HG02763 (cell line): ENCODE data around the gene ELAC2.

ENCODE experiments used
- ATAC-seq: cut with Tn5 transposase; IDR thresholded peaks from one replicate; pipeline ENCODE4 v1.9.1; 2021; ENCODE audit warnings: mild to moderate bottlenecking, moderate library complexity; ENCODE audit not compliant: unreplicated experiment

ELAC2 gene

GRCh38 chr17:13017655-13018459 is at the start of gene ELAC2:
ELAC2 (minus strand) TSS chr17:13018027; CDS start chr17:13017947, 80 bp downstream.
- ATAC-seq = peak; percentile 98

GRCh38 chr17:13065032-13065431 is 47.2 kb upstream of the ELAC2 start:
- ATAC-seq = no peak

DNA sequence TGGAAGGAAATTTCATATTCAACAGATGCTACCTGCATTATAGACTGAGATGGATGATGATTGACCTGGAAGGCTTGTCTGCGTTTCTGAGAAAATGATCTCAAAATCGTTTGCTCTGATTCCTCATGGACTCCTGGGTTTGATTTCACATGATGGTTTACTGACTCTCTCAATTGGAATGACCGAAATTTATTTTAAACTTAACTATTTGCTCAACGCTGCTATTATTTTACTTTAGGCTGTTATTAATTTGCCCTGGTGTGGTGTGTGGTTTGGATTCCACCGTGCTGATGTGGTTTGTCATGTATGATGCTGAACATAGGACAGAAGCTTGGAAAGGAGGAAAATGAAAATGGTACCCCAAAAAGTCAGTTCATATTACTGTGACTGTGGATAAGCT is 37.3 kb upstream of the ELAC2 start:
- no peak for ATAC-seq

DNA sequence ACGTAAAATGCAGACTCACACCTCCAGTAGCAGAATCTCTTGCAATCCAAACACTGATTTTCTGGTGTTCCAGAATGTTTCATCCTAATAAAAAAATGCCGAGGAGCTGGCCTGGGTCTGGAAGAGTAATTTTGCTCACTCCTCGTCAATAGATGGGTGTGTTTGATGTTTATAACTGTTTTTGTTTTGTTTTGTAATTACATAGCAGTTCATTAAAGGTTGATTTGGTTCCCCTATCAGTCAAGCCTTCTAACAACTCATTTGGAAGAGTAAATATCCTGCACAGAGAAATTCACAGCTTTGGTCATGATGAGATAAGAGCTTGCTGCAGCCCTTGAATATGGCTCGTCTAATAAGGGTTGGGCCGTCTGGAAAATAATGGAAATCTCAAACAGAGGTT is 36.8 kb upstream of the ELAC2 start:
- no peak for ATAC-seq

- no peak for ATAC-seq
Observed at GRCh38 chr17:13051915-13052314, 34.1 kb upstream of the ELAC2 start.

DNA sequence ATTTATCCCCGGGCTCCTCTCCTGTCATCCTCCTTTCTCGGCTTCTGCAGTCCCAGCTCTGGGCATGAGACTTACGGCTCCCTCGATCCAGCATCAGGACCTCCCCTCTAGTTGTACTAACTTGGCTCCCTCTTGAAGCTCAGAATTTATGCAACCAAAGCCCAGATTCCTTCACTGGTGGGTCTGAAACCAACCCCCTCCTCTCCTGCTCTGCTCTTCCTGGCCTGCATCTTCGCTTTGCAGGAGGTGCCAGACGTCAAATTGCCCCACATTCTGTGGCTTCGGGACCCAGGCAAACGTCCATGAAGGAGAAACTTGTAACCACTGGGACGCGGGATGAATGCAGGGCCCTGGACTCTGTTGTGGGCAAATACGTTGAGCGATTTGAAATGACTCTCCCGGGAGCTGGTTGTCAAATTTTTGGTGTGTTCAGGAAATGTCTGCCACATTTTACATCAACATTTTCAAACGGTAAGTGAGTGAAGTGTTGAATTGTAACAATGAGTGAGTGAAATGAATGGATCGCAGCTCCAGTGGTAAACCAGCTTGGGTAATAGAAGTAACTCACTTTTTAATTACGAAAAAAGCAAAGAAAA is 29.3 kb upstream of the ELAC2 start:
- no peak for ATAC-seq

DNA sequence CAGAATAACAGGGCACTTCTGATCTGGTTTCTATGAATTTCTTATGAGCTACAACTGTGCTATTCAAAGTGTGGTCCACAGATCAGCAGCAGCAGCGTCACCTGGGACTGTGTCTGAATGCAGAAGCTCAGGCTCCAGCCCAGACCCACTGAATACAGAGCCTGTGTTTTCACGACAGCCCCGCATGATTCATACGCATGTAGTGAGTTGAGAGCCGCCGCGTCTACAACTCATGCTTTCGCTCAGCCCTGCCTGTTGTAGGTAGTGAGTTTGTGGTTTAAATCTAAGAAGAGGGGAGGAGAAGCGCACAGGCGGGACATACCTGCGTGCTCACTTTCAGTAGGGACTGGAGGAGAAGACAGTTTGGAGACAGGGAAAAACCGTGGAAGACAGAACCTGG is 28.5 kb upstream of the ELAC2 start:
- ATAC-seq = no peak

DNA sequence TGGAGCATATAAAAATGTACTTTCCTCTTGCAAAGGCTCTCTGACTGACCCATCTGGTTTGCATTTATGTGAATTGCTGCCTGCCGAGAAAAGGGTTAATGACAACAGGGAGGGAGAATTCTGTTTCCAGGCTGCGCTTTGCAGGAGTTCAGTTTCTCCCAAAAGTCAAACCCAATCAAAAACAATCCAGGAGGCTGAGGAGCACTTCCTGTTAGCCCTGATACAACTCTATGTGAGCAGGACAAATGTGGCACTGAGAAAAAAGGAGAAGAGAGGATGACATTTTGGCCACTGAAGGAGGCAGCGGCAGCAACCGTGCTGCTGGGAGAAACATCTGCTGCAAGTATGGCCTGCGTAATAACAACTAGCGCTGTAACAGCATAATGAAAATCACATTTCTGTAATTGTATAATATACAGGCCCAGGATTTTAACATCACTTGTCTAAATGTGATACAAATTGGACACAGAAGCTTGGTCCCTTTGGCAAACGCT is 26.8 kb upstream of the ELAC2 start:
- ATAC-seq = no peak

GRCh38 chr17:13038931-13039665 is 21.3 kb upstream of the ELAC2 start:
- no peak for ATAC-seq

DNA sequence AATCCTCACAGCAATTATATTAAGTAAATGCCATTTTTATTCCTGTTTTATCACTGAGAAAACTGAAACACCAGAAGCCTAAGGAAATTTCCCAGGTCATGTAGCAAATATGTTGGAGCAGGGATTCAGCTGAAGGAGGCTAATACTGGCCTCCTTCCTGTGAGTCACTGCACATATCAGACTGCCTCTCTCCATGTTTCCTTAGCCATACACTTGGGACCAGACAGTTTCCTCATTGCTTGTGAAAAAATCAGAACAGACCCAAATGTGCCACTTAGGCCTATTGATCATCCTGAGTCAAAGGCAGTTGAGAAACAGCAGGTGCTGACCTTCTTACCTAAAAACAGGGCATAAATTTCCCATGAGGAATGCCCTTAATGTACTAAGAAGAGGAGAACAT is 18.9 kb upstream of the ELAC2 start:
- no peak for ATAC-seq

- ATAC-seq = no peak
Observed at GRCh38 chr17:13035420-13035819, 17.6 kb upstream of the ELAC2 start.

GRCh38 chr17:13031718-13032350 is 14.0 kb upstream of the ELAC2 start:
- no peak for ATAC-seq

GRCh38 chr17:13030459-13031300 is 12.9 kb upstream of the ELAC2 start:
- no peak for ATAC-seq

- no peak for ATAC-seq
Observed at GRCh38 chr17:13030056-13030455, 12.2 kb upstream of the ELAC2 start.

DNA sequence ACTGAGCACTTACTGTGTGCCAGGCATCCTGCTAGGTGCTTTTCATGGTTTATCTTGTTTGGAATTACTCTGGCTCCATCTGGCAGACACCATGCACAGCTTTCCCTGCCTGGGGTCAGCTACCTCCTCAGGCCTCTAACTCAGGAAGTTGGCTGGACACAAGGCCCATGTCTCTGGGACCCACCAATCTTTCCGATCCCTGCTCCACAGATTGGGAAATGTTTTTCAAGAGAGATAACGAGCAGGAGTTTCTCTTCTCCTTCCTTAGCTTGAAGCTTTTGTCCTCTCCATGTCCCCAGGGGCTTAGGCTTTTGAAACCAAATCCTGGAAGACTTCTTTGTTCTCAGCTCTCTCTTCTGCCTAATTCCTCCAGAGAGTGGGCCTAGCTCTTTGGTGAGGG is 11.5 kb upstream of the ELAC2 start:
- no peak for ATAC-seq

DNA sequence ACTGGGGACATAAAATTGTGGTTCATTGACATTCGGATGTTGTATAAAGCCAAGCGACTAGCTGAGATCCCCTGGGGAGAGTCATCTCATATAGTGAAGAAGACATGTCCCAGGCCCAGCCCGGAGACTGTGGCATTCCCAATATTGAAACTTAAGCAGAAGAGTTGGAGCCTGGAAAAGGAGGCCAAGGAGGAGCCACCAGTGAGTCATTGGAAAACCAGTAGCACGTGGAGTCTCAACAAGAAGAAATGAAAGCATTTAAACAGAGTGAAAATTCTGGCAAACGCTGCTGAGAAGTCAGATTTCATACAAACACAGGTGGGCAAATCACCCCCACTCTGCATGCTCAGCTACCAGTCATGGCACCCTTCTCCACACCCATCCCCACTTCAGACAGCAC is 9.4 kb upstream of the ELAC2 start:
- no peak for ATAC-seq

DNA sequence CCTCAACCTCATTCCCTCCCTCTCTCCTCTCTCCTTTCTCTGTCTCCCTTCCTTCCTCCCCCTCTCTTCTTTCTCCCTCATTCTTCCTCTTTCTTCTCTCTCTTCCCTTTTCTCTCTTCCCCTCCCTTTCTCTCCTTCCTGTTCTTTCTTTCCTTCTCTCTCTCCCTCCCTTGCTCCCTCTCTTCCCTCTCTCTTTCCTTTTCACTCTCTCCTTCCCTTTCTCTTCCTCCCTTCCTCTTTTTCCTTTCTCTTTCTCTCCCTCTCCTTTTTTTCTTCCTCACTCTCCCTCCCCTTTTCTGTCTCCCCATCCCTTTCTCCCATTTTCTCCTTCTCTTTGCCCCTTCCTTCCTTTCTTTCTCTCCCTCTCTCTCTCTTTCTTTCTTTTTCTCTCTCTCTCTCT is 7.9 kb upstream of the ELAC2 start:
- ATAC-seq = no peak

- ATAC-seq = no peak
Observed at GRCh38 chr17:13025258-13025627, 7.4 kb upstream of the ELAC2 start.

DNA sequence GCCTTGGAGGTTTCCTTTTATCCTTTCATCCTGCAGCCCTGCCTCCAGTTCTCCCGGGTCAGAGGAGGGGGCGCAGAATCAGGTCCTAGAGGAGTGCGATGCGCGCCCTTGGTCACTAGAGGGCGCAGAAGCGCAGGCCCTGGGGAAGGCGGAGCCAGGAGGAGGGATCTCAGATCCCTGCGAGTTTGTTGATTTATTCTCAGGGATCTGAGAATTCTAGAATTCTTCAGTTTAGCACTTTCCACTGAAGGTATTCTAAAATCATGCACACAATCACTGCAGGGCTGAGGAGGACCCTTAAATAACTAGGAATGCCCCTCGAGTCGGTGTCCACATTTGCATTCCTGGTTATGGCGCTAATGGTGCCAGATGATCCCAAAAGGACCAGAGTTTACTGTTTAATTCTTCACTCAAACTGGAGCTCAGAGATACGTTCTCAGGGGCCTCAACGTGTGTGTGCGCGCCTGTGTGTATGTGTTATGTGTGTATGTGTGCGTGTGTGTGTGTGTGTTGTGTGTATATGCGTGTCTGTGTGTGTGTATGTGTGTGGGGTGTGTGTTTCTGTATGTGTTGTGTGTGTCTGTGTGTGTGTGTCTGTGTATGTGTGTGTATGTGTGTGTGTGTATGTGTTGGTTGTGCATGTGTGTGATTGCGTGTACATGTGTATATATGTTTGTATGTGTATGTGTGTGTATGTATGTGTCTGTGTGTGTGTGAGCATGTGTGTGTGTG is 6.9 kb upstream of the ELAC2 start:
- peak; percentile 82 for ATAC-seq

- no peak for ATAC-seq
Observed at GRCh38 chr17:13024016-13024415, 6.2 kb upstream of the ELAC2 start.
